DMS114 treated with DMSO at 0.1 percent for 48 hours (cell line): ENCODE measurements around the gene SNX27.
"Not testable (repeated sequence)": the region's sequence is repeated elsewhere in the genome, so short reads cannot be mapped to it uniquely, and the experiment has no call there.

ENCODE experiments used
- DNase-seq: peaks from one replicate; lab custom pipeline; 2025; ENCODE audit not compliant: unreplicated experiment; lab: John Stamatoyannopoulos, UW

The SNX27 gene

GRCh38 chr1:151720554-151720953, 108.7 kb downstream of the SNX27 start:
- no peak for DNase-seq

DNA sequence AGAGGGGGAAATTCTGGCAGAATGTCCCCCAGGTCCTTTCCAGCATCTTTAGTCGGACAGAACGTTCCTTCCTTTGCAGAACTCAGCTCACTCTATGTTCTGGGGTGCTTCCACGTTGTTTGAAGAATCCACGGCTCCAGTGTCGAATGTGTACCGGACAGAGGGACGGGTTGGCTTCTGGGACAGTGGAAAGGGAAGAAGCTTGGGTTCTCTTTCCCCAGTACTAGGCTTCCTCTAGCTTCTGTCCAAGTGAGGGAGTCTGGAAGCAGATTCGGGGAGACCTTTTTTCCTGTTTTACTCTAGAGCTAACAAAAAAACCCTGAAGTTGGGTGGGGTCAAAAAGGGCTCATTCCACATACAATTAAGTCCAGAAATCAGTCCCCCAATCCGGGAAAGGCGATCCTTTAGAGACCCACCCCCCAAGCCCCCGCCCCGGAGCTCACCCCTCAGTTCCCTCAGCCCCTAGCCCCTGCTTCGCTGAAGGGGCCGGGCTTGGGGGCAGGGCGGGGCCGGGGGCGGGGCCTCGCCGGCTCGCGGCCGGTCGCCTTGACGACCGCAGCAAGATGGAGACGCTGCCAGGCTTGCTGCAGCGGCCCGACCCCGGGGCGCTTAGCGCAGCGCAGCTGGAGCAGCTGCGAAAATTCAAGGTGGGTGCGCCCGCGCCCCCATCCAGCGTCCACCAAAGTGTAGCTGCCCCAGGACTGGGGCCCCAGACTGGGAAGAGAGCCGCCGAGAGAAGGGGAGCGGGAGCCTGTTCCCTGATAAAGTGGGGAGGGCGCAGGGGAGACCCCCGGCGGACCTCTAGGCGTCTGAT, 109.3 kb downstream of the SNX27 start, which contains the start of gene RIIAD1:
RIIAD1 (plus strand) TSS at position 549 of the 814 bp plus-strand sequence; CDS start at position 564, 15 bp downstream.
- no peak for DNase-seq

DNA sequence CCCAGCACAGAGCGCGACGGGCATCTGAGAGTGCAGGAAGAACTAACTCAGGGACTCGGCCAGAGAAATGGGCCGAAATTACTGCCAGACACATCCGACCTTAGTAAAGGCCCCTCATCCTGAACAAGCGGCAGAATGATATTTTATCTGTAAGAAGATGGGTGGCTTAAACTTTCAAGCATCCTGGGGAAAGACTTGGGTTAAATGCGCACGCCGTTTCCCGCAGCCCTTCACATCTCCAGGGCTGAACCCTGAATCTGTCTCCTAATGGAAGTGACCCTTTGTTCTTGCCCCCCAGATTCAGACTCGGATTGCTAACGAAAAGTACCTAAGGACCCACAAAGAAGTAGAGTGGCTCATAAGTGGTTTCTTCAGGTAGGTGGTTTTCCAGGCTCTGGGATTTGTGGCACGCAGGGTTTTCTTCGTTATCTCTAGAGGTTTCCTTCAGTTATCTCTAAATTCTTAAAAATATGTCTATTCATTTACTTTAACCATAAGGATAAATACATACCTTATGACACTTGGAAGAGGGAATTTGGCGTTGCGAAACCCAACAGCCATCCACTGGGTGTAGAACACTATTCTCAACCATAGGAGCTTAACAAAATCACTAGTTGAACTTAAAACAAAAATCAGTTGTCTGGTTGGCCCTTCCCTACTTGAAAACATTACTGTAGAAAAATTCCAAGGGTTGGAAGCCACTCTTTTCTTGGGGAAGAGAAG, 110.1 kb downstream of the SNX27 start:
- no peak for DNase-seq

GRCh38 chr1:151723726-151724370, 112.0 kb downstream of the SNX27 start:
- DNase-seq = no peak

- DNase-seq = no peak
Measured at GRCh38 chr1:151728151-151729054, 116.6 kb downstream of the SNX27 start.

- no peak for DNase-seq
Measured at GRCh38 chr1:151729157-151729965, 117.5 kb downstream of the SNX27 start.

DNA sequence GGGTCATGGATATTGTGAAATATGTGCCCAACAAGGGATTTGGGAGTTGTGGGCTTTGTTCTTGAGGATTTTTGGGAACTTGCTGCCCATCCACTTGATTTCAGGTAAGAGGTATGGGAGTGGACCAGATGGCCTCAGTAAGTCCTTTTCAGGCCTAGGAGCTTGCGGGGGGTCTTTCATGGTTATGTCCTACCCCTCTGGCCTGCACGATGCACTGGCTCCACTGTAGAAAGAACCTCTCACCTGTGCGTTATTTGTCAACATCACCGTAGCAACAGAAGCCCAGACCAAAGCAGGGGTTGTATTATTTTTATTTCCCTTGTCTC, 118.1 kb downstream of the SNX27 start:
- DNase-seq = no peak

- DNase-seq = no peak
Measured at GRCh38 chr1:151733126-151733525, 121.3 kb downstream of the SNX27 start.

GRCh38 chr1:151733995-151734394, 122.1 kb downstream of the SNX27 start:
- not testable (repeated sequence) for DNase-seq

DNA sequence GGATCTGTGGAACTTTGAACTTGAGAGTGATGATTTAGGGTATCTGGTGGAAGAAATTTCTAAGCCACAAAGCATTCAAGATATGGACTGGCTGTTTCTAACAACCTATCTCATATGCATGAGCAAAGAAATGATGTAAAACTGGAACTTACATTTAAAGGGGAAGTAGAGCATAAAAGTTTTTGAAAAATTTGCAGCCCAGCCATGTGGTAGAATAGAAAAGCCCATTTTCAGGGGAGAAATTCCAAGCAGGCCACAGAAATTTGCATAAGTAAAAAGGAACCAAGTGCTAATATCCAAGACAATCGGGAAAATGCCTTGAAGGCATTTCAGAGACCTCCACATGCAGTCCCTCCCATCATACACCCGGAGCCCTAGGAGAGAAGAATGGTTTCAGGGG, 125.2 kb downstream of the SNX27 start:
- no peak for DNase-seq

- no peak for DNase-seq
Measured at GRCh38 chr1:151737479-151737878, 125.6 kb downstream of the SNX27 start.

GRCh38 chr1:151739590-151740355, 127.9 kb downstream of the SNX27 start:
- no peak for DNase-seq

DNA sequence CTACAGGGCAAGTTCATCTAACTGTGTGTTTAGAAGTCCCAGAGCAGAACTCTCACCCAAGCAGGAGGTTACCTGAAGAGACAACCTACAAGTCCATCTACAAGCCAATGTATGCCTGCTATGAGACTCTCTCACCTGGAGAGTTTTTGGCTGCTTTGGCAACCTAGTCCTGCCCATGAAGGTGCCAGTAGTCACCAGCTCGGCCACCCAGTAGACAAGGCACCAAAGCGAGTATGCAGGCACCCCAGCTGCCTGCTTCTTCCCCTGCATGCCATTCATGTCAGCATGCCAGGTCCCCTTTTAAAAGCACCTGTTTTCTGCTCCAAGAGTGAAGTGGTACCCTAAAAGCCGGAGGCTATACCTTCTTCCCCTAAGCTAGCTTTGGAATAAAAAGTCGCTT, 129.7 kb downstream of the SNX27 start:
- DNase-seq = no peak
